Keratinocyte (primary cell): ENCODE measurements around the gene HERC6. TPM values are rescaled to one million over a fixed set of nuclear protein-coding genes. Genes with fewer than 3 reads are reported as not detected.
"Not testable (repeated sequence)": the region's sequence is repeated elsewhere in the genome, so short reads cannot be mapped to it uniquely, and the experiment has no call there.

Experiments used
- DNase-seq: peaks from one replicate; pipeline ENCODE4 v3.0.0-alpha.2; 2011; ENCODE audit warnings: low read depth, missing footprints, low spot score
- FAIRE-seq: peaks from 2 replicates; lab custom pipeline; 2011; peaks lifted over from hg19 to GRCh38; lab: Jason Lieb, UNC
- H2AFZ ChIP-seq: 2 replicates; pipeline ENCODE4 v1.6.0; 2012; ENCODE audit warnings: low read length, control low read depth, inconsistent platforms; ENCODE audit not compliant: control insufficient read depth
- H3K27ac ChIP-seq: 2 replicates; pipeline ENCODE4 v1.5.1; 2011; ENCODE audit warnings: low read length; ENCODE audit not compliant: control insufficient read depth, insufficient read depth
- H3K27me3 ChIP-seq: 3 replicates; pipeline ENCODE4 v1.6.0; 2011; ENCODE audit warnings: low read length; ENCODE audit not compliant: control insufficient read depth, insufficient read depth; ENCODE audit errors: extremely low read depth
- H3K36me3 ChIP-seq, 2 experiments: 2 replicates in 1 of 2; 3 replicates in 1 of 2; pipeline ENCODE4 v1.5.1; 2011; ENCODE audit warnings: low read length in 2 of 2, mild to moderate bottlenecking in 1 of 2; ENCODE audit not compliant: control insufficient read depth in 2 of 2, insufficient read depth in 2 of 2; ENCODE audit errors: extremely low read depth in 1 of 2
- H3K4me1 ChIP-seq: 3 replicates; pipeline ENCODE4 v1.5.1; 2011; ENCODE audit warnings: low read length; ENCODE audit not compliant: control insufficient read depth, insufficient read depth; ENCODE audit errors: extremely low read depth
- H3K4me2 ChIP-seq: 3 replicates; pipeline ENCODE4 v1.6.0; 2011; ENCODE audit warnings: low read depth, low read length; ENCODE audit not compliant: control insufficient read depth, insufficient read depth; ENCODE audit errors: extremely low read depth
- H3K4me3 ChIP-seq, 3 experiments: fragments of 200-600 bp in 1 of 3; sonication (generic) in 1 of 3; 2 replicates in 2 of 3; 3 replicates in 1 of 3; pipeline ENCODE4 v1.5.1; 2011 to 2016; ENCODE audit warnings: low read length in 3 of 3, mild to moderate bottlenecking in 3 of 3, control low read depth in 2 of 3, inconsistent platforms in 1 of 3, low read depth in 1 of 3, mixed read lengths in 1 of 3, mixed run types in 1 of 3, moderate library complexity in 1 of 3; ENCODE audit not compliant: control insufficient read depth in 2 of 3, insufficient read depth in 2 of 3; ENCODE audit errors: extremely low read depth in 1 of 3
- H3K79me2 ChIP-seq: 2 replicates; pipeline ENCODE4 v1.6.0; 2012; ENCODE audit warnings: low read length; ENCODE audit not compliant: control insufficient read depth, insufficient read depth
- H3K9ac ChIP-seq: 3 replicates; pipeline ENCODE4 v1.6.0; 2011; ENCODE audit warnings: low read length; ENCODE audit not compliant: control insufficient read depth, insufficient read depth; ENCODE audit errors: extremely low read depth
- H3K9me1 ChIP-seq: 3 replicates; pipeline ENCODE4 v1.6.0; 2011; ENCODE audit warnings: low read length; ENCODE audit not compliant: control insufficient read depth, insufficient read depth; ENCODE audit errors: extremely low read depth
- H3K9me3 ChIP-seq: 2 replicates; pipeline ENCODE4 v1.5.1; 2012; ENCODE audit warnings: low read depth, low read length; ENCODE audit not compliant: control insufficient read depth
- H4K20me1 ChIP-seq: 3 replicates; pipeline ENCODE4 v1.6.0; 2011; ENCODE audit warnings: low read length; ENCODE audit not compliant: control insufficient read depth, insufficient read depth; ENCODE audit errors: extremely low read depth
- EZH2 ChIP-seq: IDR thresholded peaks from one replicate; pipeline ENCODE4 v1.6.1; 2012; ENCODE audit warnings: inconsistent platforms, mild to moderate bottlenecking, low read length, moderate library complexity
- dilution Hi-C: fragments of 300-500 bp; cut with MboI; formaldehyde crosslinking; loops from one replicate; pipeline ENCODE4 v1.7.0; 2020; ENCODE audit warnings: low sequenced_read_pairs; ENCODE audit not compliant: extremely low pct_ligation_motif_present
- polyA plus RNA-seq, 5 experiments: library from polyadenylated mRNA; depleted of rRNA in 3 of 5; stranded (reverse) in 3 of 5; stranded (forward) in 1 of 5; unstranded in 1 of 5; fragments of >200 nt; gene quantifications; 1 replicate in 1 of 5; 2 replicates in 3 of 5; 3 replicates in 1 of 5; pipeline versions ENCODE4 v1.2.1 to v1.2.3, GENCODE V29; 2011 to 2012; ENCODE audit warnings: missing spikeins in 2 of 5, low read depth in 1 of 5, low replicate concordance in 1 of 5
- TF ChIP-seq, protein P1 (sequence below), 3 experiments: IDR thresholded peaks in 1 of 3; conservative IDR thresholded peaks in 1 of 3; optimal IDR thresholded peaks in 1 of 3; 2 replicates in 2 of 3; 3 replicates in 1 of 3; pipeline versions ENCODE3 to v1.5.1; 2011; ENCODE audit warnings: low read length in 3 of 3, mild to moderate bottlenecking in 3 of 3, moderate library complexity in 2 of 3, control low read depth in 1 of 3, inconsistent platforms in 1 of 3; ENCODE audit not compliant: insufficient read depth in 2 of 3; ENCODE audit errors: extremely low read depth in 1 of 3

The HERC6 gene
- polyA plus RNA-seq, 1 donor (not counting 4 experiments of a cell fraction or from before 2014, with no cell fraction given), result 33.9 TPM

DNA sequence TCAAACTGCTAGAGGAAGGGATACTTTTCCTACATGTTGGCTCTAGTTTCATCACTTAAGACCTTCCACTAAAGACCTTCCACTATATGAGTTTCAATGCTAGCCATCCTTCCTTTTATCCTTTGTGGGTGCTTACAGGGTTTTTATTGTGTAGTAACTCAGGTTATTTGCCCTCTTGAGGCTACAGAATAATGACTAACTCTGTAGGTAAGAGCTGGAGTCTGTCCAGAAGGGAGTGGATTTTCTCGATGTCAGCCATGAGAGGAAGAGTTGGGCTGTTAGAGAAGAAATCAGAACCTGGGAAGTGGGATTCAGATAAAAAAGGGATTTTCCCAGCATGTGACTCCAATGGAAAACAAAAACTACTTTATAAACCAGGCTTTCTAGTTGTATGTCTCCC is 50.7 kb downstream of the HERC6 start:
- Histone ChIP-seq H2AFZ (no peak overlapping the region), H3K79me2 (no peaks in the 10 kb centered on the region), H3K9me3 (no peaks in the 10 kb centered on the region), H4K20me1 (no peaks in the 10 kb centered on the region), H3K9ac (no peak overlapping the region), H3K27ac (no peak overlapping the region), H3K36me3 (peaks cover 0 to 2% of the 10 kb centered on the region in 2 experiments), H3K4me3 (no peak overlapping the region), H3K4me1 (no peaks in the 10 kb centered on the region), H3K9me1 (no peaks in the 10 kb centered on the region), H3K27me3 (no peaks in the 10 kb centered on the region), H3K4me2 (no peak overlapping the region)
- DNase-seq (no peak), FAIRE-seq (peak; percentile 5)
- dilution Hi-C loops, result no loop called here
- TF ChIP-seq, protein P1, sequence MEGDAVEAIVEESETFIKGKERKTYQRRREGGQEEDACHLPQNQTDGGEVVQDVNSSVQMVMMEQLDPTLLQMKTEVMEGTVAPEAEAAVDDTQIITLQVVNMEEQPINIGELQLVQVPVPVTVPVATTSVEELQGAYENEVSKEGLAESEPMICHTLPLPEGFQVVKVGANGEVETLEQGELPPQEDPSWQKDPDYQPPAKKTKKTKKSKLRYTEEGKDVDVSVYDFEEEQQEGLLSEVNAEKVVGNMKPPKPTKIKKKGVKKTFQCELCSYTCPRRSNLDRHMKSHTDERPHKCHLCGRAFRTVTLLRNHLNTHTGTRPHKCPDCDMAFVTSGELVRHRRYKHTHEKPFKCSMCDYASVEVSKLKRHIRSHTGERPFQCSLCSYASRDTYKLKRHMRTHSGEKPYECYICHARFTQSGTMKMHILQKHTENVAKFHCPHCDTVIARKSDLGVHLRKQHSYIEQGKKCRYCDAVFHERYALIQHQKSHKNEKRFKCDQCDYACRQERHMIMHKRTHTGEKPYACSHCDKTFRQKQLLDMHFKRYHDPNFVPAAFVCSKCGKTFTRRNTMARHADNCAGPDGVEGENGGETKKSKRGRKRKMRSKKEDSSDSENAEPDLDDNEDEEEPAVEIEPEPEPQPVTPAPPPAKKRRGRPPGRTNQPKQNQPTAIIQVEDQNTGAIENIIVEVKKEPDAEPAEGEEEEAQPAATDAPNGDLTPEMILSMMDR (optimal IDR thresholded peaks at IDR 0.05 in 1 of 3, IDR thresholded peaks at IDR 0.05 in 1 of 3, conservative IDR thresholded peaks at IDR 0.05 in 1 of 3; ENCODE audit: extremely low read depth in 1 of 3, insufficient read depth in 2 of 3, low read length in 3 of 3), result no peak
- TF ChIP-seq EZH2, result no peak

DNA sequence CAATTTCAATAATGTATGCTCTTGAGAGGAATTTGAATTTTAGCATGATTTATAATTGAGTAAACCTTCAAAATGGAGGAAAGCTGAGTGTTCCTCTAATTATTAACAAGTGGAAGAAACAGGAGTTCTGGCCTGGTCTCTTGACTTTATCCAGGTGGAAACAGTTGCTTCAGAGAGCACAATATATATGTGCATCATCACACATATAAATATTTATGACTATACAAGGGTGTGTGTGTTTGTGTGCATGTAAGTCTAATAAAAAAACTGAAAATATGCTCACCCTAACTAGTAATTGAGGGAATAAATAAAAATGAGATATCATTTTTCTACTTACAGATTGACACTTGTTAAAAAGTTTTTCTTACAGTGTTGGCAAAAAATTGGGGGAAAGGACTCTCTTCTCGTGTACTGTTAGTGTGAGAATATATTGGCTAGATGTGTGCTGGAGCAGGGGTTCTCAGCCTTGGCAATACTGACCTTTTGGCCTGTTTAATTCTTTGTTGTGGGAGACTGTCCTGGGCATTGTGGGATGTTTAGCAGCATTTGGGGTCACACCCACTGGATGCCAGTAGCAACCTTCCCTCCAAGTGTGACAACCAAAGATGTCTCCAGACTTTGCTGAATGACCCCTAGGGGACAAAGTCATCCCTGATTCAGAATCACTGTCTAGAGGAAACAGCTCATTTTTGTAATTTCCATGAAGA is 57.5 kb downstream of the HERC6 start:
- DNase-seq, result no peak
- Histone ChIP-seq H2AFZ (no peak overlapping the region), H3K36me3 (peaks cover 2 to 3% of the 10 kb centered on the region in 2 experiments), H3K4me1 (peaks cover 9% of the 10 kb centered on the region), H3K9me1 (no peaks in the 10 kb centered on the region), H3K4me3 (no peak overlapping the region), H3K4me2 (no peak overlapping the region), H3K79me2 (no peaks in the 10 kb centered on the region), H3K9me3 (no peaks in the 10 kb centered on the region), H4K20me1 (no peaks in the 10 kb centered on the region), H3K27me3 (no peaks in the 10 kb centered on the region), H3K9ac (no peak overlapping the region), H3K27ac (no peak overlapping the region)
- FAIRE-seq, result no peak
- TF ChIP-seq, protein P1 (optimal IDR thresholded peaks at IDR 0.05 in 1 of 3, IDR thresholded peaks at IDR 0.05 in 1 of 3, conservative IDR thresholded peaks at IDR 0.05 in 1 of 3; ENCODE audit: extremely low read depth in 1 of 3, insufficient read depth in 2 of 3, low read length in 3 of 3), result no peak
- TF ChIP-seq EZH2, result no peak
- dilution Hi-C loops, result no loop called here

DNA sequence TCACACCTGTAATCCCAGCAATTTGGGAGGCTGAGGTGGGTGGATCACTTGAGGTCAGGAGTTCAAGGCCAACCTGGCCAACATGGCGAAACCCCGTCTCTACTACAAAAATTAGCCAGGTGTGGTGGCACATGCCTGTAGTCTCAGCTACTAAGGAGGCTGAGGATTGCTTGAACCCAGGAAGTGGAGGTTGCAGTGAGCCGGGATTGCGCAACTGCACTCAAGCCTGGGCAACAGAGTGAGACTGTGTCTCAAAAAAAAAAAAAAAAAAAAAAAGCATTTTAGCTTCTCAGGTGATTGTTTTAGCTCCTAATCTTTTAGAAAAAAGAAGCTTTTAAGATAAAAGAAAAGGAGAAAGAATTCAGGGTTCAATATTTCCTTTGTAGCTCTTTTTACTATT is 59.2 kb downstream of the HERC6 start:
- H3K27ac ChIP-seq, FAIRE-seq, H3K9me3 ChIP-seq, H3K79me2 ChIP-seq, H2AFZ ChIP-seq, H3K9me1 ChIP-seq, DNase-seq, H4K20me1 ChIP-seq, H3K4me1 ChIP-seq, H3K36me3 ChIP-seq, H3K4me2 ChIP-seq, dilution Hi-C loops, H3K4me3 ChIP-seq, H3K27me3 ChIP-seq, H3K9ac ChIP-seq: not testable (repeated sequence)
